Activated CD4-positive, alpha-beta T cell treated with anti-CD3 and anti-CD28 coated beads for 36 hours (primary cell): Measurements from ENCODE around the gene GALNS. TPM values are rescaled to one million over a fixed set of nuclear protein-coding genes. Genes with fewer than 3 reads are reported as not detected.
"Not testable (repeated sequence)": the region's sequence is repeated elsewhere in the genome, so short reads cannot be mapped to it uniquely, and the experiment has no call there.

Experiments used
- ATAC-seq: fragments of 200-7000 bp; cut with Tn5 transposase; one replicate; pipeline ENCODE4 v1.10.0; 2021; ENCODE audit warnings: mild to moderate bottlenecking, moderate library complexity
- CTCF ChIA-PET: fragments of 350-600 bp; sonication (Branson Sonifier 250); formaldehyde crosslinking; loops from one replicate; lab custom pipeline; 2021; ENCODE audit warnings: antibody characterized with exemption; lab: Charles Lee
- POLR2A ChIA-PET: fragments of 350-600 bp; sonication (Branson Sonifier 250); formaldehyde crosslinking; loops from one replicate; lab custom pipeline; 2021; ENCODE audit warnings: antibody characterized with exemption, inconsistent platforms; lab: Charles Lee
- DNase-seq: peaks from one replicate; pipeline ENCODE4 v3.0.0-alpha.2; 2020
- H3K27ac Mint-ChIP-seq: one replicate; pipeline ENCODE4 v1.8.0; 2021; ENCODE audit warnings: mixed read lengths
- H3K27me3 Mint-ChIP-seq: one replicate; pipeline ENCODE4 v1.8.0; 2021; ENCODE audit warnings: mixed read lengths
- H3K36me3 Mint-ChIP-seq: one replicate; pipeline ENCODE4 v1.8.0; 2021; ENCODE audit warnings: low read depth, mixed read lengths
- H3K4me1 Mint-ChIP-seq: one replicate; pipeline ENCODE4 v1.8.0; 2021; ENCODE audit warnings: mixed read lengths
- H3K4me3 Mint-ChIP-seq: one replicate; pipeline ENCODE4 v1.8.0; 2021; ENCODE audit warnings: mild to moderate bottlenecking, moderate library complexity, mixed read lengths
- H3K9me3 Mint-ChIP-seq: one replicate; pipeline ENCODE4 v1.8.0; 2021; ENCODE audit warnings: low read depth, mixed read lengths
- intact Hi-C, 2 experiments: fragments of 100-400 bp; cut with DNase I in 1 of 2; cut with micrococcal nuclease in 1 of 2; formaldehyde crosslinking; loops; one replicate each; pipeline versions ENCODE4 v1.14.2 to v1.15.1; 2022 to 2024; cut with DNase I, micrococcal nuclease
- total RNA-seq, 2 experiments: library from RNA; stranded (reverse); gene quantifications; one replicate each; pipeline ENCODE4 v1.2.3, GENCODE V29; 2021

The GALNS gene
- total RNA-seq, 2 experiments from 2014 or later: 20.1 TPM

DNA sequence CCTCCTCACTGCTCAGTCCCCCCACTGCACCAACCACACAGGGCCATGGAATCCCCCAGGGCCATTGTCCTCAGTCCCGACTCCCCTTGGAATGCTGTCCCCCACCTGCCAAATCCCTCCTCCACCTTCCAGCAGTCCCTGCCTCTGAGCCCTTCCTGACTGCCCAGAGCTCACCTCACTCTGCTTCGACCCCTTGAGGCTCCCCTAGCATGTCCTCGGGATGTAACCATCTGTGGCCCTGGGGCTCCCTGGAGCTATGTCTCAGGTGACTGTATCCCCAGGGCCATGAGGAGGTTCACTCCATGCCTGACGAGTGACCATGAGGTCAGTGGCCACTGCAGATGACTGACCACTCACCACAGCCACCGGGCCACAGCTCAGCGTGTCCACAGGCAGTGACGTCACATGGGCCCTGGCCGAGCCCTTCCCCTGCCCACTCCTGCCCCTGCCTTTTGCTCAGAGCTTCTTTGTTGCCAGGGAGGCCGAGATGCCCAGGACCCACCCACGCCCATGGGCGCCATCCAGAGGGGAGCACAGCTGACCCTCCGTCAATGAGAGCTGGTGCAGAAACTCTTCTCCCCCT lies 64.0 kb downstream of the GALNS start:
- ChIA-PET CTCF (interaction anchor here (1.2 to 2.2 kb wide), 3 partner anchors 10 to 18 kb away, joined by 4 to 8 read pairs (median 4); partner anchors contain the start of genes APRT and CDT1), POLR2A (interaction anchor here (1.4 to 1.5 kb wide), 2 partner anchors 10 to 14 kb away, joined by 4 read pairs; no protein-coding TSS in a partner anchor)
- intact Hi-C loops: no loop called here
- Mint-ChIP-seq H3K9me3 (no peaks in the 10 kb centered on the region), H3K36me3 (no peaks in the 10 kb centered on the region), H3K27ac (no peak overlapping the region), H3K4me3 (no peak overlapping the region), H3K4me1 (peaks cover 45% of the 10 kb centered on the region), H3K27me3 (no peaks in the 10 kb centered on the region)
- no peak for ATAC-seq
- no peak for DNase-seq

DNA sequence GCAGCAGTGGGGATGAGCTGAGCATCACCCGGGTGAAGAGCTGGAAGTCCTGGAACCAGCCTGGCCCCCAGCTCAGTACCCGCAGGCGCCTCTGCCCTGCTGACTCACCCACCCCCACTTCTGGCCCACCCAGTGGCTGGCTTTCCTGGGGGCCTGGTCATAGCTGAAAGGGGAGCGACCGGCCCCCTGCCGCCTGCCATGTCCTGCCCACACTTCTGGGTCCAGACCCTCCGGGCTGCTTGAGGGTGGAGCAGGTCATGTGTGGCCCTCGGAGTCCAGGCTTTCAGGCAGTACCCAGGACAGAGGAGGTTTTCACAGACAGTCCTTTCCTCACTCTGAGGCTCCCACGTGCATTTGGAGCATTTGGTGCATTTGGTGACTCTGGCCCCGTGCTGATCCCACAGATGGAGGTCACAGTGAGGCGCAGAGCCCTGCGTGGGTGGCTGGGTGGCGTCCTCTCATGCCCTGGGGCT lies 64.6 kb downstream of the GALNS start:
- intact Hi-C loops: no loop called here
- Mint-ChIP-seq H3K9me3 (no peaks in the 10 kb centered on the region), H3K27ac (no peak overlapping the region), H3K4me3 (no peak overlapping the region), H3K4me1 (peaks cover 45% of the 10 kb centered on the region), H3K36me3 (no peaks in the 10 kb centered on the region), H3K27me3 (no peaks in the 10 kb centered on the region)
- ChIA-PET POLR2A (interaction anchor here (1.5 kb wide), 1 partner anchor 13 kb away, joined by 4 read pairs; no protein-coding TSS in a partner anchor), CTCF (interaction anchor here (0.7 to 1.2 kb wide), 2 partner anchors 11 to 337 kb away, joined by 3 to 4 read pairs; partner anchors contain the start of gene CDT1)
- no peak for DNase-seq
- no peak for ATAC-seq

DNA sequence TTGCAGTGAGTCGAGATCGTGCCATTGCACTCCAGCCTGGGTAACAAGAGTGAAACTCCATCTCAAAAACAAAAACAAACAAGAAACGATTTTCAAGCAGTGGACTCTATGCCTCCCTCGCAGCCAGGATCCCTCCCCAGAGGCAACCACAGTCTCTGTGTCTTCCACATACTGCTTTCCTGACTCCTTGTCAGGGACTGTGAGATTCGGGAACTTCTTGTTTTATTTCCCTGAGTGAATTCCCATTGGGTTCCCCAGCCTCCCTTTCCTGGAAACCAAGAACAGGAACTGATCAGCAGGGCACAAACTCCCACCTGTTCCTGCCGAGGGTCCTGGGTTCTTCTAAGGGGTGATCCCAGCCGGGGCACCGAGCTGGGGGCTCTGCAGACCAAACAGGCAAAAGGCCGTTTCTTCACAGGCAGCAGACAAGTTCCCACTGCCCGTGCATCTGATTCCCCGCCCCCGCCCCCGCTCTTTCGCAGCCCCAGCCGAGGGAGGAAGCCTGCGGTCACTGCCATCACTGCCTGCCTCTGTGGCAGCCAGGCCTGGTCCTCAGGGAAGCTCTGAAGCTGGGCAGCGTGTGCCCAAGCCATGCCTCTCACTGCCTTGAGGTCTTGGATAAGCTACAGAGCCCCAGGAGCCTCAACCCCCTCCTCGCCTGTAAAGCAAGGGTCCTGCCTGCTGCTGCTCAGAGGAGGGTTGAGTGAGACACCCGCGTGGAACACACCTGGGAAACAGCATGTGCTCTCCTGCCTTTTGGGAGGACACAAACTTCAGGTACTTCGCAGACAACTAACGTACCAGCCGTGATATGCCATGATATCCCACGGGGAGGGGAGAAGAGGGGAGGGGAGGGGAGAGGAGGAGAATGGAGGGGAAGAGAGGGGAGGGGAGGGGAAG lies 66.2 kb downstream of the GALNS start:
- peak overlapping the region; percentile 79 for H3K27ac Mint-ChIP-seq
- no peaks in the 10 kb centered on the region for H3K9me3 Mint-ChIP-seq
- H3K4me1 Mint-ChIP-seq: peaks cover 45% of the 10 kb centered on the region
- no peaks in the 10 kb centered on the region for H3K27me3 Mint-ChIP-seq
- CTCF ChIA-PET: no interaction called here
- DNase-seq (peak; percentile 83), ATAC-seq (peak; percentile 82)
- POLR2A ChIA-PET: interaction anchor here (0.6 kb wide), 1 partner anchor 171 kb away, joined by 3 read pairs; no protein-coding TSS in a partner anchor
- H3K36me3 Mint-ChIP-seq: no peaks in the 10 kb centered on the region
- intact Hi-C loops: no loop called here
- H3K4me3 Mint-ChIP-seq: peak overlapping the region; percentile 61

DNA sequence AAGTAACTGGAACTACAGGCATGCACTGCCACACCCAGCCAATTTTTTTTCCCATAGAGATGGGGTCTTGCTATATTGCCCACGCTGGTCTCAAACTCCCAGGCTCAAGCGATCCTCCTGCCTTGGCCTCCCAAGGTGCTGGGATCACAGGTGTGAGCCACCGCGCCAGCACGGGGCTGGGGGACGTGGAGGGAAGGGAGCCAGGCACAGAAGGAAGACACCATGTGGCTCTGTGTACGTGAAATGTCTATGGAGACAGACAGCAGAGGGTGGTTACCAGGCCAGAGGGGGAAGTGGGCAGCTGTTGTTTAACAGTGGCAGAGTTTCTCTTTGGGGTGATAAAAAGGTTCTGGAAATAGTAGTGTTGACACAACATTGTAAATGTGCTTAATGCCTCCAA lies 67.2 kb downstream of the GALNS start:
- DNase-seq (no peak), ATAC-seq (no peak)
- ChIA-PET CTCF (no interaction called here), POLR2A (no interaction called here)
- intact Hi-C loops: loop anchor here (10.0 kb wide), 4 partner anchors 155 to 835 kb away; partner anchors contain the start of genes BANP (in 1 of the 2), IL17C (in 1 of the 2), SPG7 (in 1 of the 2) and ZFPM1 (in 1 of the 2)
- H3K27ac Mint-ChIP-seq: no peak overlapping the region
- no peaks in the 10 kb centered on the region for H3K27me3 Mint-ChIP-seq
- H3K36me3 Mint-ChIP-seq: no peaks in the 10 kb centered on the region
- peaks cover 40% of the 10 kb centered on the region for H3K4me1 Mint-ChIP-seq
- H3K4me3 Mint-ChIP-seq: no peak overlapping the region
- H3K9me3 Mint-ChIP-seq: no peaks in the 10 kb centered on the region

DNA sequence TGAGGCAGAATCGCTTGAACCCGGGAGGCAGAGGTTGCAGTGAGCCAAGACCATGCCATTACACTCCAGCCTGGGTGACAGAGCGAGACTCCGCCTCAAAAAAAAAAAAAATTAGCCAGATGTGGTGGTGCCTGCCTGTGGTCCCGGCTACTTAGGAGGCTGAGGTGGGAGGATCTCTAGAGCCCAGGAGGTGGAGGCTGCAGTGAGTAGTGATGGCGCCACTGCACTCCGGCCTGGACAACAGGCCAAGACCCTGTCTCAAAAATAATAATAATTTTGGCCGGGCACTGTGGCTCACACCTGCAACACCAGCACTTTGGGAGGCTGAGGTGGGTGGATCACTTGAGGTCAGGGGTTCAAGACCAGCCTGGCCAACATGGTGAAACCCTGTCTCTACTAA lies 68.0 kb downstream of the GALNS start:
- POLR2A ChIA-PET, CTCF ChIA-PET, ATAC-seq, H3K36me3 Mint-ChIP-seq, H3K27me3 Mint-ChIP-seq, H3K27ac Mint-ChIP-seq, DNase-seq, H3K9me3 Mint-ChIP-seq, H3K4me3 Mint-ChIP-seq: not testable (repeated sequence)
- intact Hi-C loops: loop anchor here (10.0 kb wide), 4 partner anchors 154 to 834 kb away; partner anchors contain the start of genes BANP (in 1 of the 2), IL17C (in 1 of the 2), SPG7 (in 1 of the 2) and ZFPM1 (in 1 of the 2)
- H3K4me1 Mint-ChIP-seq: peaks cover 38% of the 10 kb centered on the region

GRCh38 chr16:88787579-88788314 lies 69.0 kb downstream of the GALNS start:
- peaks cover 40% of the 10 kb centered on the region for H3K4me1 Mint-ChIP-seq
- no peak overlapping the region for H3K4me3 Mint-ChIP-seq
- ChIA-PET CTCF (interaction anchor here (0.6 to 1.5 kb wide), 7 partner anchors 13 to 65 kb away, joined by 3 to 6 read pairs (median 4); no protein-coding TSS in a partner anchor), POLR2A (interaction anchor here (0.6 kb wide), 1 partner anchor 10 kb away, joined by 3 read pairs; no protein-coding TSS in a partner anchor)
- no peaks in the 10 kb centered on the region for H3K27me3 Mint-ChIP-seq
- ATAC-seq: no peak
- H3K27ac Mint-ChIP-seq: no peak overlapping the region
- H3K36me3 Mint-ChIP-seq: no peaks in the 10 kb centered on the region
- intact Hi-C loops: loop anchor here (10.0 kb wide), 4 partner anchors 153 to 833 kb away; partner anchors contain the start of genes BANP (in 1 of the 2), IL17C (in 1 of the 2), SPG7 (in 1 of the 2) and ZFPM1 (in 1 of the 2)
- no peak for DNase-seq
- no peaks in the 10 kb centered on the region for H3K9me3 Mint-ChIP-seq

GRCh38 chr16:88785106-88785924 lies 71.4 kb downstream of the GALNS start, which contains the start of gene PIEZO1:
Gene PIEZO1 (minus strand): TSS chr16:88785220. CDS start chr16:88784964, 256 bp downstream.
- peak within 1 kb of the TSS; percentile 66 for H3K4me3 Mint-ChIP-seq
- peaks cover 44% of the 10 kb centered on the region for H3K4me1 Mint-ChIP-seq
- ChIA-PET CTCF (interaction anchor here (0.6 to 6.4 kb wide), 4 partner anchors 18 to 462 kb away, joined by 3 to 59 read pairs (median 3); no protein-coding TSS in a partner anchor), POLR2A (interaction anchor here (0.5 kb wide), 1 partner anchor 17 kb away, joined by 5 read pairs; no protein-coding TSS in a partner anchor)
- peak within 1 kb of the TSS; percentile 78 for H3K27ac Mint-ChIP-seq
- ATAC-seq (peak; percentile 5), DNase-seq (peak; percentile 85)
- no peaks in the 10 kb centered on the region for H3K27me3 Mint-ChIP-seq
- intact Hi-C loops: loop anchor here (1.0 to 10.0 kb wide), 11 partner anchors 18 to 831 kb away; partner anchors contain the start of genes BANP (in 1 of the 2), CDT1 (in 1 of the 2), IL17C (in 1 of the 2) and MVD (in 1 of the 2)
- no peaks in the 10 kb centered on the region for H3K9me3 Mint-ChIP-seq
- no peaks in the 10 kb centered on the region for H3K36me3 Mint-ChIP-seq

GRCh38 chr16:88784856-88785105 lies 72.0 kb downstream of the GALNS start:
- Mint-ChIP-seq H3K36me3 (no peaks in the 10 kb centered on the region), H3K4me3 (peak overlapping the region; percentile 66)

GRCh38 chr16:88784074-88784855 lies 72.5 kb downstream of the GALNS start:
- ChIA-PET POLR2A (interaction anchor here (1.1 kb wide), 1 partner anchor 19 kb away, joined by 4 read pairs; no protein-coding TSS in a partner anchor), CTCF (interaction anchor here (0.6 to 6.4 kb wide), 4 partner anchors 25 to 1575 kb away, joined by 3 to 59 read pairs (median 4); no protein-coding TSS in a partner anchor)
- DNase-seq (peak; percentile 70), ATAC-seq (no peak)
- peak overlapping the region; percentile 66 for H3K4me3 Mint-ChIP-seq
- H3K4me1 Mint-ChIP-seq: peaks cover 42% of the 10 kb centered on the region
- no peaks in the 10 kb centered on the region for H3K36me3 Mint-ChIP-seq
- H3K9me3 Mint-ChIP-seq: no peaks in the 10 kb centered on the region
- peak overlapping the region; percentile 79 for H3K27ac Mint-ChIP-seq
- intact Hi-C loops: loop anchor here (2.0 to 10.0 kb wide), 8 partner anchors 47 to 829 kb away; partner anchors contain the start of genes BANP (in 1 of the 2), IL17C (in 1 of the 2), MVD (in 1 of the 2) and SNAI3 (in 1 of the 2)
- no peaks in the 10 kb centered on the region for H3K27me3 Mint-ChIP-seq

More at GRCh38 chr16:88784856-88785105, 72.0 kb downstream of the GALNS start:
- POLR2A ChIA-PET: no interaction called here
- no peaks in the 10 kb centered on the region for H3K27me3 Mint-ChIP-seq
- peaks cover 44% of the 10 kb centered on the region for H3K4me1 Mint-ChIP-seq
- no peak overlapping the region for H3K27ac Mint-ChIP-seq
- intact Hi-C loops: loop anchor here (1.0 to 10.0 kb wide), 11 partner anchors 19 to 830 kb away; partner anchors contain the start of genes BANP (in 1 of the 2), CDT1 (in 1 of the 2), IL17C (in 1 of the 2) and MVD (in 1 of the 2)
- ATAC-seq: no peak
- CTCF ChIA-PET: interaction anchor here (0.6 to 6.4 kb wide), 4 partner anchors 25 to 148 kb away, joined by 3 to 59 read pairs (median 4); no protein-coding TSS in a partner anchor
- no peaks in the 10 kb centered on the region for H3K9me3 Mint-ChIP-seq
- no peak for DNase-seq
